ENCODE measurements around the gene MEGF6. TPM values are rescaled to one million over a fixed set of nuclear protein-coding genes. Genes with fewer than 3 reads are reported as not detected.

MEGF6 gene
- total and polyA plus RNA-seq, 9 of the 15 experiments (the other 6 are each of a cell fraction or from before 2014, with no cell fraction given), result 0.03 to 1.7 (median 0.24) TPM; not detected in 3

DNA sequence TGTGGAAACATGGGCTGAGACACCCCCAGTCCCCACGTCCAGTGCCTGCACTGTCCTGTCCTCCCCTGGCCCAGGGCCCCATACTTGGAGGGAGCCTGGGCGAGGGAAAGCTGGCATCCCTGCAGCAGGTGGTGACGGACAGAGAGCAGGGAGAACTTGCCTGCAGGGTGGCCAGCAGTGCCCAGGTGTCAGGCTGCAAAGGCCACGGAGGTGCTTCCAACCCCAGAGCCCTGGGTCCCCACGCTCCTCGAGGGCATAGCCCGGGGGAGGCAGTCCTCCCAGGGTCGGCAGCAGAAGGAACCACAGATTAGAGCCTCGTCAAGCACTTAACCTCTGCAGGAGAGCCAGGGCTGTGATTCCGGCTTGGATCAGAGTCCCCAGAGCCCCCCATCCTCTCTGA lies 79.4 kb downstream of the MEGF6 start:
- peaks cover 0 to 59% of the 10 kb centered on the region in 2 experiments; a peak in 3 of 5 replicates for H3K4me1 ChIP-seq (replicated peaks in 1 of 2; ENCODE audit: control insufficient read depth in 2 of 2, insufficient read depth in 2 of 2, low read length in 2 of 2)
- WGBS (ENCODE audit: insufficient coverage, low coverage, missing lambda C conversion rate), result 10% methylated on average over 10 of the region's 10 CpGs
- TF ChIP-seq HLTF (IDR thresholded peaks at IDR 0.05) (no peak), CBFA2T2 (conservative IDR thresholded peaks at IDR 0.05) (no peak)
- TF ChIP-seq, protein P1, sequence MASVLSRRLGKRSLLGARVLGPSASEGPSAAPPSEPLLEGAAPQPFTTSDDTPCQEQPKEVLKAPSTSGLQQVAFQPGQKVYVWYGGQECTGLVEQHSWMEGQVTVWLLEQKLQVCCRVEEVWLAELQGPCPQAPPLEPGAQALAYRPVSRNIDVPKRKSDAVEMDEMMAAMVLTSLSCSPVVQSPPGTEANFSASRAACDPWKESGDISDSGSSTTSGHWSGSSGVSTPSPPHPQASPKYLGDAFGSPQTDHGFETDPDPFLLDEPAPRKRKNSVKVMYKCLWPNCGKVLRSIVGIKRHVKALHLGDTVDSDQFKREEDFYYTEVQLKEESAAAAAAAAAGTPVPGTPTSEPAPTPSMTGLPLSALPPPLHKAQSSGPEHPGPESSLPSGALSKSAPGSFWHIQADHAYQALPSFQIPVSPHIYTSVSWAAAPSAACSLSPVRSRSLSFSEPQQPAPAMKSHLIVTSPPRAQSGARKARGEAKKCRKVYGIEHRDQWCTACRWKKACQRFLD (CRISPR knock-in tag; IDR thresholded peaks at IDR 0.05), result no peak
- peaks cover 24 to 82% of the 10 kb centered on the region in 2 experiments; a peak in 4 of 5 replicates for H3K27me3 ChIP-seq (ENCODE audit: control insufficient read depth in 2 of 2, insufficient read depth in 2 of 2, low read length in 2 of 2)
- ChIA-PET CTCF (ENCODE audit: low intra/inter-chr PET ratio) (no interaction called here), POLR2A (interaction anchor here (0.5 kb wide), 1 partner anchor 57 kb away, joined by 3 read pairs; no protein-coding TSS in a partner anchor)
- H3K36me3 ChIP-seq (ENCODE audit: control insufficient read depth, insufficient read depth, low read length), result no peaks in the 10 kb centered on the region
- in situ Hi-C loops (cut with MboI) (no loop called here), intact Hi-C loops (cut with micrococcal nuclease) (no loop called here)
- H3K9me3 ChIP-seq (replicated peaks; ENCODE audit: control insufficient read depth, insufficient read depth, low read depth, low read length), result no peaks in the 10 kb centered on the region
- no peak overlapping the region for H3K27ac ChIP-seq (ENCODE audit: extremely low read depth, low read depth, low read length)
- no peaks in the 10 kb centered on the region for H3K79me2 ChIP-seq (ENCODE audit: control insufficient read depth, insufficient read depth, low read length)
- H4K20me1 ChIP-seq (replicated peaks; ENCODE audit: control insufficient read depth, insufficient read depth, low read length), result peaks cover 62% of the 10 kb centered on the region
- DNase-seq (ENCODE audit: extremely low read depth in 1 of 4, low spot score in 3 of 4), result no peak
- H2AFZ ChIP-seq (ENCODE audit: low read depth, low read length), result no peak overlapping the region
- FAIRE-seq, result no peak
- no peak for ATAC-seq
- no peak overlapping the region; a peak in 1 of 4 replicates for H3K9ac ChIP-seq (ENCODE audit: insufficient read depth in 1 of 2, low read depth in 2 of 2, low read length in 2 of 2)
- H3K9me1 ChIP-seq (ENCODE audit: control insufficient read depth, insufficient read depth, low read length), result no peaks in the 10 kb centered on the region
- no TSS peak for BruUV-seq (replicated peaks)
- no peak overlapping the region for H3K4me3 ChIP-seq
- H3K4me2 ChIP-seq (ENCODE audit: insufficient read depth, low read length), result no peak overlapping the region

Data from K562 (cell line).